HCT116 (cell line): ENCODE measurements around the gene ATXN1. TPM values are rescaled to one million over a fixed set of nuclear protein-coding genes. Genes with fewer than 3 reads are reported as not detected.

Experiments used
- ATAC-seq: fragments of 200-7000 bp; cut with Tn5 transposase; 2 replicates; pipeline ENCODE4 v1.9.1; 2020; ENCODE audit warnings: mild to moderate bottlenecking, moderate library complexity
- BruUV-seq: library from RNA; stranded (reverse); fragments of 400-500 nt; replicated peaks from 2 replicates; lab custom pipeline; 2021; lab: Mats Ljungman, UMichigan
- CTCF ChIA-PET: fragments of 300-600 bp; sonication (Branson Sonifier 250); formaldehyde crosslinking; loops from one replicate; lab custom pipeline; 2021; ENCODE audit warnings: antibody characterized with exemption; lab: Charles Lee
- POLR2A ChIA-PET: fragments of 300-600, 350-600 bp; sonication (Branson Sonifier 250); formaldehyde crosslinking; loops from one replicate; lab custom pipeline; 2021; ENCODE audit warnings: antibody characterized with exemption; lab: Charles Lee
- RAD21 ChIA-PET, 2 experiments: fragments of 300-600 bp; sonication (Branson Sonifier 250); formaldehyde crosslinking; loops; one replicate each; lab custom pipeline; 2023; ENCODE audit warnings: low total read pairs in 2 of 2; ENCODE audit not compliant: uncharacterized antibody in 2 of 2, unreplicated experiment in 2 of 2, low non-redundant PET in 1 of 2; lab: Charles Lee
- DNase-seq: peaks from one replicate; pipeline ENCODE4 v3.0.0-alpha.2; 2010; ENCODE audit warnings: low read depth, low spot score
- H2AFZ ChIP-seq: fragments of 200-600 bp; shearing (Covaris generic), sonication (generic); 2 replicates; pipeline ENCODE4 v1.6.1; 2017; ENCODE audit warnings: low read depth, mixed run types, mixed read lengths, antibody characterized with exemption, low read length; ENCODE audit not compliant: poor library complexity, severe bottlenecking
- H3K27ac ChIP-seq: 2 replicates; pipeline ENCODE4 v1.5.1; 2012; ENCODE audit warnings: low read depth, low read length
- H3K27me3 ChIP-seq: fragments of 200-600 bp; sonication (generic); 2 replicates; pipeline ENCODE4 v1.6.1; 2016; ENCODE audit warnings: mixed run types, low read length, mixed read lengths; ENCODE audit not compliant: insufficient read depth
- H3K36me3 ChIP-seq, 2 experiments: fragments of 200-500 bp in 1 of 2; fragments of 200-600 bp in 1 of 2; sonication (Bioruptor generic) in 1 of 2; sonication (generic) in 1 of 2; 2 replicates each; pipeline versions ENCODE4 v1.5.1 to v1.6.1; 2014 to 2016; ENCODE audit warnings: low read length in 2 of 2, inconsistent platforms in 1 of 2, mixed read lengths in 1 of 2, mixed run types in 1 of 2; ENCODE audit not compliant: insufficient read depth in 2 of 2, control insufficient read depth in 1 of 2
- H3K4me1 ChIP-seq, 2 experiments: fragments of 200-600 bp in 1 of 2; sonication (generic) in 1 of 2; 2 replicates each; pipeline versions ENCODE4 v1.5.1 to v1.6.1; 2012 to 2017; ENCODE audit warnings: low read length in 2 of 2, inconsistent platforms in 1 of 2, mild to moderate bottlenecking in 1 of 2, mixed read lengths in 1 of 2, mixed run types in 1 of 2, moderate library complexity in 1 of 2; ENCODE audit not compliant: insufficient read depth in 2 of 2, control insufficient read depth in 1 of 2
- H3K4me2 ChIP-seq: fragments of 200-600 bp; sonication (generic); 2 replicates; pipeline ENCODE4 v1.6.1; 2017; ENCODE audit warnings: mixed run types, low read length, mixed read lengths
- H3K4me3 ChIP-seq, 2 experiments: fragments of 200-600 bp in 1 of 2; sonication (generic) in 1 of 2; replicated peaks in 1 of 2; 2 replicates each; pipeline ENCODE4 v1.5.1; 2011 to 2016; ENCODE audit warnings: low read length in 2 of 2, control low read depth in 1 of 2, low read depth in 1 of 2, mild to moderate bottlenecking in 1 of 2, mixed read lengths in 1 of 2, mixed run types in 1 of 2
- H3K79me2 ChIP-seq: fragments of 200-600 bp; sonication (generic); 2 replicates; pipeline ENCODE4 v1.6.1; 2017; ENCODE audit warnings: mild to moderate bottlenecking, mixed run types, low read length, moderate library complexity, mixed read lengths; ENCODE audit not compliant: insufficient read depth
- H3K9ac ChIP-seq: fragments of 200-600 bp; sonication (generic); 2 replicates; pipeline ENCODE4 v1.6.1; 2016; ENCODE audit warnings: low read length, mixed read lengths
- H3K9me2 ChIP-seq: fragments of 200-600 bp; sonication (generic), shearing (Covaris generic); 2 replicates; pipeline ENCODE4 v1.6.1; 2017; ENCODE audit warnings: mixed run types, mild to moderate bottlenecking, moderate library complexity; ENCODE audit not compliant: insufficient read depth
- H3K9me3 ChIP-seq, 2 experiments: fragments of 200-500 bp in 1 of 2; fragments of 200-600 bp in 1 of 2; sonication (Bioruptor generic) in 1 of 2; sonication (generic) in 1 of 2; 2 replicates each; pipeline ENCODE4 v1.6.1; 2014 to 2017; ENCODE audit warnings: low read length in 2 of 2, mixed read lengths in 2 of 2, inconsistent platforms in 1 of 2, low read depth in 1 of 2, mild to moderate bottlenecking in 1 of 2, mixed run types in 1 of 2, moderate library complexity in 1 of 2; ENCODE audit not compliant: control insufficient read depth in 1 of 2, insufficient read depth in 1 of 2
- H4K20me1 ChIP-seq: fragments of 200-600 bp; sonication (generic), shearing (Covaris generic); 2 replicates; pipeline ENCODE4 v1.6.1; 2017; ENCODE audit warnings: mixed run types, mild to moderate bottlenecking, moderate library complexity; ENCODE audit not compliant: insufficient read depth
- CBX3 ChIP-seq: IDR thresholded peaks from 2 replicates; pipeline ENCODE4 v1.6.1; 2012; ENCODE audit warnings: low read depth
- CEBPB ChIP-seq: IDR thresholded peaks from 2 replicates; pipeline ENCODE4 v1.6.1; 2012; ENCODE audit warnings: low read depth
- EZH2 ChIP-seq: fragments of 200-600 bp; sonication (generic); IDR thresholded peaks from 2 replicates; pipeline ENCODE4 v1.6.1; 2017; ENCODE audit warnings: antibody characterized with exemption, mixed run types
- FOSL1 ChIP-seq: IDR thresholded peaks from 2 replicates; pipeline ENCODE4 v1.6.1; 2012; ENCODE audit warnings: low read depth
- JUND ChIP-seq: IDR thresholded peaks from 2 replicates; pipeline ENCODE4 v1.6.1; 2012
- POLR2A ChIP-seq: IDR thresholded peaks from 2 replicates; pipeline ENCODE4 v1.7.0; 2011; ENCODE audit warnings: borderline replicate concordance; ENCODE audit not compliant: insufficient read depth, insufficient read length; ENCODE audit errors: extremely low read depth
- TCF7L2 ChIP-seq: IDR thresholded peaks from 2 replicates; pipeline ENCODE4 v1.7.0; 2011; ENCODE audit warnings: borderline replicate concordance, inconsistent platforms; ENCODE audit not compliant: insufficient read depth, insufficient read length; ENCODE audit errors: extremely low read depth
- YY1 ChIP-seq: IDR thresholded peaks from 2 replicates; pipeline ENCODE4 v1.6.1; 2011; ENCODE audit warnings: low read length, low read depth, moderate library complexity, mild to moderate bottlenecking; ENCODE audit not compliant: insufficient replicate concordance; ENCODE audit errors: extremely low read depth
- ZNF274 ChIP-seq: fragments of 200-500 bp; sonication (Bioruptor generic); IDR thresholded peaks from 2 replicates; pipeline ENCODE4 v1.6.1; 2014; ENCODE audit warnings: mild to moderate bottlenecking, low read depth, low read length, inconsistent platforms
- intact Hi-C: fragments of 100-400 bp; cut with micrococcal nuclease; formaldehyde crosslinking; loops from 2 replicates; pipeline ENCODE4 v1.10.0; 2022
- total RNA-seq: library from RNA; stranded (reverse); gene quantifications from one replicate; pipeline ENCODE4 v1.2.1, GENCODE V29; 2021; ENCODE audit not compliant: unreplicated experiment
- TF ChIP-seq, protein P1 (sequence below): IDR thresholded peaks from 2 replicates; pipeline ENCODE4 v1.6.1; 2011; ENCODE audit warnings: mild to moderate bottlenecking, low read length, moderate library complexity; ENCODE audit not compliant: insufficient replicate concordance; ENCODE audit errors: extremely low read depth
- TF ChIP-seq, protein P2 (sequence below): IDR thresholded peaks from 2 replicates; pipeline ENCODE4 v1.6.1; 2012; ENCODE audit warnings: low read depth
- TF ChIP-seq, protein P3 (sequence below): IDR thresholded peaks from 2 replicates; pipeline ENCODE4 v1.6.1; 2012

ATXN1 gene
- total RNA-seq, 1 experiment from 2014 or later = 21.0 TPM

DNA sequence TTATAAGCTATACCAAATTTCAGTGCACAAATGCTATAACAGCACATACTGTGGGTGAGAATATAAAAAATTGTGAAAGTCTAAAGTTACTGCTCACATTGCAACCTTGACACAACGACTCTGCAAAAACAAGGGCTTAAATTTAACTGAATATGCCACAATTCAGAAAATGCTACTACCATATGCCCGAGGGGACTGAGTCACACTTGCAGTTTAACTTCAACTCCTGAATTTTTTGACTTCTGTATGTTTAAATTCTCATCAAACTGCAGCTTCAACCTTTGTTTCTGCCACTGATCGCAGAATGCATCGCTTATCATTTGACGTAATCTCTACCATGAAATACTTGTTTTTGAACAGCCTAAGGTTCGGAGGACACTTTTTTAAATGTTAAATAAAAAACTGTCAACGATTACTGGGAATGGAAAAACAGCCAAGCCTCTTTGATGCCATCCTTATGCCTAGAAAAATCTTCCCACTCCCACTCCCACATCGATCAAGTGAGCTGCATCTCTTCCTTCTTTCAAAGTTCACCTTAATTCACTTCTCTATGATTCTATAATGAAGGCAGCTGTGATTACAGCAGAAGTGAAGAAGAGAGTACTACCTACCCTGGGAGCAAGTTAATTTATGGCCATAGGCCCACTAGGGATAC lies 136.5 kb downstream of the ATXN1 start:
- no peak for TF ChIP-seq ZNF274
- TF ChIP-seq, protein P1, sequence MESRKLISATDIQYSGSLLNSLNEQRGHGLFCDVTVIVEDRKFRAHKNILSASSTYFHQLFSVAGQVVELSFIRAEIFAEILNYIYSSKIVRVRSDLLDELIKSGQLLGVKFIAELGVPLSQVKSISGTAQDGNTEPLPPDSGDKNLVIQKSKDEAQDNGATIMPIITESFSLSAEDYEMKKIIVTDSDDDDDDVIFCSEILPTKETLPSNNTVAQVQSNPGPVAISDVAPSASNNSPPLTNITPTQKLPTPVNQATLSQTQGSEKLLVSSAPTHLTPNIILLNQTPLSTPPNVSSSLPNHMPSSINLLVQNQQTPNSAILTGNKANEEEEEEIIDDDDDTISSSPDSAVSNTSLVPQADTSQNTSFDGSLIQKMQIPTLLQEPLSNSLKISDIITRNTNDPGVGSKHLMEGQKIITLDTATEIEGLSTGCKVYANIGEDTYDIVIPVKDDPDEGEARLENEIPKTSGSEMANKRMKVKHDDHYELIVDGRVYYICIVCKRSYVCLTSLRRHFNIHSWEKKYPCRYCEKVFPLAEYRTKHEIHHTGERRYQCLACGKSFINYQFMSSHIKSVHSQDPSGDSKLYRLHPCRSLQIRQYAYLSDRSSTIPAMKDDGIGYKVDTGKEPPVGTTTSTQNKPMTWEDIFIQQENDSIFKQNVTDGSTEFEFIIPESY = no peak
- TF ChIP-seq FOSL1 = no peak
- TF ChIP-seq CBX3 = no peak
- no peak for TF ChIP-seq POLR2A
- TF ChIP-seq JUND = no peak
- no peak for TF ChIP-seq TCF7L2
- TF ChIP-seq, all 23 proteins: peak for 0
- Histone ChIP-seq H2AFZ (no peak overlapping the region), H3K9me2 (no peaks in the 10 kb centered on the region), H3K4me2 (no peak overlapping the region), H4K20me1 (no peaks in the 10 kb centered on the region), H3K79me2 (no peaks in the 10 kb centered on the region), H3K27me3 (no peaks in the 10 kb centered on the region), H3K4me1 (no peaks in the 10 kb centered on the region), H3K27ac (no peak overlapping the region), H3K9me3 (no peaks in the 10 kb centered on the region), H3K36me3 (no peaks in the 10 kb centered on the region), H3K4me3 (no peak overlapping the region), H3K9ac (no peak overlapping the region)
- CTCF ChIA-PET = no interaction called here
- ATAC-seq (no peak), DNase-seq (no peak)
- POLR2A ChIA-PET = no interaction called here
- RAD21 ChIA-PET = no interaction called here
- no TSS peak for BruUV-seq
- intact Hi-C loops = no loop called here

DNA sequence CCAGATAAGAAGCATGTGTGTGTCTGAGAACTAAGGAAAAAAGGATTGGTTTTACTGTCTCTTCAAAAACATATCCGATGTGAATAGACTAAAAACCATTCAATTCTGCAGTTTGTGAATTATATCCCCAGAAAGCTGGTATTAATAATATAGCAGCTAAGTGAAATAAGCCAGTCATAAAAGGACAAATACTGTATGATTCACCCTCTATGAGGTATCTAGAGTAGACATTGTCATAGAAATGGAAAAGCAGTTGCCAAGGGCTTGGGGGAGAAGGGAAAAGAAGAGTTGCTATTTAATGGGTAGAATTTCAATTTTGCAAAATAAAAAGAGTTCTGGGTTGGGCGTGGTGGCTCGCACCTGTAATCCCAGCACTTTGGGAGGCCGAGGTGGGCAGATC lies 137.5 kb downstream of the ATXN1 start:
- ChIA-PET CTCF (no interaction called here), POLR2A (no interaction called here), RAD21 (no interaction called here)
- no peaks in the 10 kb centered on the region for H3K79me2 ChIP-seq
- no peaks in the 10 kb centered on the region for H3K9me3 ChIP-seq
- no peak overlapping the region for H3K9ac ChIP-seq
- no peak for ATAC-seq
- H3K4me3 ChIP-seq = no peak overlapping the region
- DNase-seq = no peak
- H3K4me1 ChIP-seq = no peaks in the 10 kb centered on the region
- H2AFZ ChIP-seq = no peak overlapping the region
- H3K36me3 ChIP-seq = no peaks in the 10 kb centered on the region
- H3K4me2 ChIP-seq = no peak overlapping the region
- no TSS peak for BruUV-seq
- H3K27me3 ChIP-seq = no peaks in the 10 kb centered on the region
- H3K27ac ChIP-seq = no peak overlapping the region
- intact Hi-C loops = no loop called here
- no peaks in the 10 kb centered on the region for H3K9me2 ChIP-seq
- no peaks in the 10 kb centered on the region for H4K20me1 ChIP-seq
- no peak for TF ChIP-seq YY1
- TF ChIP-seq, protein P1 = no peak
- TF ChIP-seq, protein P2, sequence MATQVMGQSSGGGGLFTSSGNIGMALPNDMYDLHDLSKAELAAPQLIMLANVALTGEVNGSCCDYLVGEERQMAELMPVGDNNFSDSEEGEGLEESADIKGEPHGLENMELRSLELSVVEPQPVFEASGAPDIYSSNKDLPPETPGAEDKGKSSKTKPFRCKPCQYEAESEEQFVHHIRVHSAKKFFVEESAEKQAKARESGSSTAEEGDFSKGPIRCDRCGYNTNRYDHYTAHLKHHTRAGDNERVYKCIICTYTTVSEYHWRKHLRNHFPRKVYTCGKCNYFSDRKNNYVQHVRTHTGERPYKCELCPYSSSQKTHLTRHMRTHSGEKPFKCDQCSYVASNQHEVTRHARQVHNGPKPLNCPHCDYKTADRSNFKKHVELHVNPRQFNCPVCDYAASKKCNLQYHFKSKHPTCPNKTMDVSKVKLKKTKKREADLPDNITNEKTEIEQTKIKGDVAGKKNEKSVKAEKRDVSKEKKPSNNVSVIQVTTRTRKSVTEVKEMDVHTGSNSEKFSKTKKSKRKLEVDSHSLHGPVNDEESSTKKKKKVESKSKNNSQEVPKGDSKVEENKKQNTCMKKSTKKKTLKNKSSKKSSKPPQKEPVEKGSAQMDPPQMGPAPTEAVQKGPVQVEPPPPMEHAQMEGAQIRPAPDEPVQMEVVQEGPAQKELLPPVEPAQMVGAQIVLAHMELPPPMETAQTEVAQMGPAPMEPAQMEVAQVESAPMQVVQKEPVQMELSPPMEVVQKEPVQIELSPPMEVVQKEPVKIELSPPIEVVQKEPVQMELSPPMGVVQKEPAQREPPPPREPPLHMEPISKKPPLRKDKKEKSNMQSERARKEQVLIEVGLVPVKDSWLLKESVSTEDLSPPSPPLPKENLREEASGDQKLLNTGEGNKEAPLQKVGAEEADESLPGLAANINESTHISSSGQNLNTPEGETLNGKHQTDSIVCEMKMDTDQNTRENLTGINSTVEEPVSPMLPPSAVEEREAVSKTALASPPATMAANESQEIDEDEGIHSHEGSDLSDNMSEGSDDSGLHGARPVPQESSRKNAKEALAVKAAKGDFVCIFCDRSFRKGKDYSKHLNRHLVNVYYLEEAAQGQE = no peak
- no peak for TF ChIP-seq CEBPB
- TF ChIP-seq, protein P3, sequence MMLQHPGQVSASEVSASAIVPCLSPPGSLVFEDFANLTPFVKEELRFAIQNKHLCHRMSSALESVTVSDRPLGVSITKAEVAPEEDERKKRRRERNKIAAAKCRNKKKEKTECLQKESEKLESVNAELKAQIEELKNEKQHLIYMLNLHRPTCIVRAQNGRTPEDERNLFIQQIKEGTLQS = no peak
- TF ChIP-seq EZH2 = no peak
